Glomerular endothelial cell (primary cell): ENCODE measurements around the gene EGLN3. TPM values are rescaled to one million over a fixed set of nuclear protein-coding genes. Genes with fewer than 3 reads are reported as not detected.
"Not testable (repeated sequence)": the region's sequence is repeated elsewhere in the genome, so short reads cannot be mapped to it uniquely, and the experiment has no call there.

ENCODE experiments used
- DNase-seq: peaks from one replicate; pipeline ENCODE4 v3.0.0-alpha.2; 2011; ENCODE audit warnings: low read depth, low spot score; ENCODE audit errors: extremely low read depth
- total RNA-seq: library from RNA; depleted of rRNA; stranded (reverse); fragments of >200 nt; gene quantifications from 2 replicates; pipeline ENCODE4 v1.2.3, GENCODE V29; 2015

The EGLN3 gene
- total RNA-seq, 1 donor from 2014 or later, result 1.3 TPM

GRCh38 chr14:33963892-33964291 is 13.0 kb upstream of the EGLN3 start:
- DNase-seq, result no peak

DNA sequence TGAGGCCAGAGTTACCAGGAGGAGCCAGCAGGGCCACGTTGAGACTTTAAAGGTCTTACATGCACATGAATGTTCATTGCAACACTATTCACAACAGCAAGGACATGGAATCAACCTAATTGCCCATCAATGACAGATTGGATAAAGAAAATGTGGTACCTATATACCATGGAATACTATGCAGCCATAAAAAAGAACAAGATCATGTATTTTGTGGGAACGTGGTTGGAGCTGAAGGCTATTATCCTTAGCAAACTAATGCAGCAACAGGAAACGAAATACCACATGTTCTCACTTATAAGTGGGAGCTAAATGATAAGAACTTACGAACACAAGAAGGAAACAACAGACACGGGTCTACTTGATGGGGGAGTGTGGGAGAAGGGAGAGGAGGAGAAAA is 11.6 kb upstream of the EGLN3 start:
- DNase-seq, result not testable (repeated sequence)

GRCh38 chr14:33962016-33962415 is 11.1 kb upstream of the EGLN3 start:
- no peak for DNase-seq

DNA sequence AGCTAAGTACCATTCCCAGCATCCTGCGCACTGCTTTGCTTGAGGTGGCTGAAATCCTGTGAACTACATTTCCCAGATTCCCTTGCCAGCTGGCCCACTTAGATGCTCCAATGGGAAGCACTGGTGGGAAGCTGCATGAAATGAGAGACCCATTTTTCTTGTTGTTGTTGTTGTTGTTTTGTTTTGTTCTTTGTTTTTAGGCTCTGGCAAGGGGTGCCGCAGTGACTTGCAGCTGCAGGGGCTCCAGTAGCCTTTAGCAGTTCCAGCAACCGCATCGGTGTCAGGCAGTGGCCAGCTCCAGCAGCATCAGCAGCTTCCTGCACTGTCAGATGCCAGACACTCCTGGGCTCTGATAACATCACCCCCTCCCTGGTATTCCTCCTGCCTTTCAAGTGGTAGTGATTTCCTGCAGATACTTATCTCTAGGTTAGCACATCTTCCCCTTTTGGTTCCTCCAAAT is 8.8 kb upstream of the EGLN3 start:
- no peak for DNase-seq

GRCh38 chr14:33958605-33959226 is 7.8 kb upstream of the EGLN3 start:
- DNase-seq, result no peak

- no peak for DNase-seq
Observed at GRCh38 chr14:33957993-33958392, 7.1 kb upstream of the EGLN3 start.

DNA sequence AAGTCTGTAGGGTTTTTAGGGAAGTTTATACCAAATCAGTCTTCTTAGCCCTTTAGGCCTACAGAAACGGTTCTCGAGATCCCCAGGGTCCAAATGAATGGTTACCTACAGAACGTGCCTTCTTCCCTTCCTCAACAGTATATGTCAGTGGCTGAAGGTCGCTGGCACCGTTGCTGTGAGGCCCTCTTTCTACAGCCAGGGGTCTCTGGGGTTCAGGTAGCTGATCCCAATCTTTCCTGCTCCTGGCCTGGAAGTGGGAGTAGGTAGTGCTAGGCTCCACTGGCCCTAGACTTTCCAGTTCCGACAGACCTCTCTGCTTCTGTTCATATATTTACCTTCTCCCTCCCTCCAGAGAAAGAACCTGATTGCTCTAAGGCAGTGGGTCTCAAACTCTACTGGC is 6.4 kb upstream of the EGLN3 start:
- no peak for DNase-seq

DNA sequence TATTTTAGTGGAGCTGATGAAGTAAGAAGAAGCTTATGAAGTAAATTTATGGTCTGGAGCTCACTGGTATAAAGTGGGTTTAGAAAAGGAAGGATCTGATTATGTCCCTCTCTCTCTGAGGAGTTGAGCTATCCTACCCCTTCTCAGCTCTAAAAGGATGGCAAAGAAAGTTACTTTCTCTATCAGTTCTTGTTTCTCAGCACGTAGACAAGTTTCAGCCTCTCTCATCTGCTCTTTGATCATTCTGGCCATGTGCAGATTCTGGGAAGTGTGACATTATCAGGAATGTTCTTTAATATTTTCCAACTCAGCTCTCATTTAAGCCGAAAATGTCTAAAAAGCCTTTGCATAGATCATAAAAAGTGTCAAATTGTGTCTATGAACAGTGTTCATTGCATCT is 5.8 kb upstream of the EGLN3 start:
- DNase-seq, result no peak

DNA sequence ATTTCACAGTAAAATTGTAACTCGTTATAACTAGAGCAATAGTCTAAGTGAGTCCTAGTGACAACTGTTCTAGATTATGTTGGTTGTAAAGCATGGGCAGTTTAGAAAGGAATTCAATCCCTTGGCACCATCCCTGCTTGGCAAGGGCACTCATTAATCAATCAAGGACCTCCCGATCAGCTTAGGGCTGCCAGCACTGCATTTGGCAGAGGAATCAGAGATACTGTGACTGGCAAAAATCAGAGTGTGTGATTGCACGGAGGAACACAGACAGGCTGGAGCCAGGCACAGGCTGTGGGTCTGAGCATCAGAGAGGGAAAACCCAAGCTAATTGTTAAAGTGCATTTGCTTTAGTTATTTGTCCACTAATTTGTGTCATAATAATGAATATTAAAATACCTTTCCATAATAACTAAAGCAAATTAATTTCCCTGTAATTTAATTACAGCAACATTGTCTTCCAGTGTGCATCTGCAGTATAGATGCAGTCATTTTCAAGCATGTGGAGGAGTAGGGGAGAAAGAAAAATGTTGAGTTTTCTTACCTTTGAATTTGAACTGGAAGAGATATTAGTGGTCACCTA is 3.2 kb upstream of the EGLN3 start:
- no peak for DNase-seq

DNA sequence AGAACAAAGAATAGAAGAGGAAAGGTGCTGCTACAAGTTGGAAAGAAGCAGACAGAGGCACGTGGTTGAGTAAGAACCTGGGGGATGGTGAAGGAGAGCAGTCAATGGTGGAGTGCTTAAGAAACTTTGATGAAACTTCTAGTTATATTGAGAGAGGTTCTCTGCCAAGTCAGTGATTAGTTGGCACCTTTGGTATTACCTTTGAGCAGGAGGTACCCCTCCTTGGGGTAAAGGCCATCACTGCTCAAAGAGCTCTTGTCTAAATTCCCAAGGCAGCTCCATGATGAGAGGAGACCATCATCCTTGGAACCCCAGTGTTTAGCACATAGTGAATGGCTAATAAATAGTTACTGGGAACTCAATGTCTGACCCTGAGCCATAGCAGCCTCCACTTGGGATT is 1.7 kb upstream of the EGLN3 start:
- no peak for DNase-seq

GRCh38 chr14:33951183-33951840 is 438 bp upstream of the EGLN3 start:
- DNase-seq, result no peak

GRCh38 chr14:33949411-33949893 is 1.4 kb downstream of the EGLN3 start:
- no peak for DNase-seq

DNA sequence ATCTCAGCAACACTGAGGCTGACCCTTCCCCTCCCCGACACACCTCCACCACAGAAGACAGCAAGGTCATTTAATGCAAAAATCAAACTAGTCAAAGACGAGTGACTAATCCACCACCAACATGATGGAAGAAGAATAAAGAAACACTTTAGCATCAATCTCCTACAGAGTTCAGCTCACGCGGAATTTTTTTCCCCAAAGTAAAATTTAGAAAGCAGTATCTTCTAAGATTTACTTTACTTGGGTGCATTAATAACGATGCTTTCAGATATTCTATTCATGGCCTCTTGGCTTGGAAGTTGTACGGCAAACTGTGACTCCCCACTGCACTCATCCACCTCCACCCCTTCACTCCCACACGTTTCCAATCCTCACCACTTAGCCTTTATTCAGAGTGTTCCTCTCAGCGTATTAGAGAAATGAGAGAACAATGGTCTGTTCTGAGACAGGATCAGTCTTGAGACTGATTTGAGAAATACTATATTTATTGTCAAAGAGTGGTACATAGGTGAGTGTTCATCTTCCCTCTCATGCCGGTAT is 1.9 kb downstream of the EGLN3 start:
- no peak for DNase-seq

DNA sequence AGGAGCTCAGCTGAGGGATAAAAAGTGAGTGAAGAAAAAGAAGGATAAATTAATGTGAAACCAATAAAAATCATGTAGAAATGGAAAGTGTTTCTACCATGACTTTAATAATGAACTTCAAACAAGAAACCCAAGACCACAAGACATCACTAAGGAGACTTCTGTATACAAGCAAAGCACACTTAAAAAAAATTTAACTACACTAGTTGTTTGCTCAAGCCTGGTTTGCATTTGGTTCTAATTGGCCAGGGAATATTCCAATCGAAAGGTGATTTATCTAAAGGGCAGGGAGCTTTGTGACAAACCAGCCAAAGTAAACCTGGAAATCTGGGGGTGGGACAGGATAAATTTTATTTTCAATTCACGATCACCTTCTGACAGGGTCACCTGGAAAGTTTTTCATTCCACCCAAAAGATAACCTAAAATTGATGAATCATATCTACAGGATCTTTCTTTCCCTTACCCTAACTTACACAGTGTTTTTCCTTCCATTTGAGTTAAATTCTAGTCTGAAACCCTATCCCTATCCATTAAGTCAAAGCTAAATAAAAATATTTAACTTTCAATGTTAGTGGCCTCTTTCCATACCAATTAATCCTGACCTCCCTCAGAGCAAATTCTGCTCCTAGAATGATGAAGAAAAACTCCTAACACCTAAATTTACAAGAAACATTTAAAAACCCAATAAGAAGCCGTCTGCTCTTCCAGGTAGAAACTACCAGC is 2.6 kb downstream of the EGLN3 start:
- DNase-seq, result no peak

GRCh38 chr14:33946679-33947476 is 4.0 kb downstream of the EGLN3 start:
- DNase-seq, result no peak

DNA sequence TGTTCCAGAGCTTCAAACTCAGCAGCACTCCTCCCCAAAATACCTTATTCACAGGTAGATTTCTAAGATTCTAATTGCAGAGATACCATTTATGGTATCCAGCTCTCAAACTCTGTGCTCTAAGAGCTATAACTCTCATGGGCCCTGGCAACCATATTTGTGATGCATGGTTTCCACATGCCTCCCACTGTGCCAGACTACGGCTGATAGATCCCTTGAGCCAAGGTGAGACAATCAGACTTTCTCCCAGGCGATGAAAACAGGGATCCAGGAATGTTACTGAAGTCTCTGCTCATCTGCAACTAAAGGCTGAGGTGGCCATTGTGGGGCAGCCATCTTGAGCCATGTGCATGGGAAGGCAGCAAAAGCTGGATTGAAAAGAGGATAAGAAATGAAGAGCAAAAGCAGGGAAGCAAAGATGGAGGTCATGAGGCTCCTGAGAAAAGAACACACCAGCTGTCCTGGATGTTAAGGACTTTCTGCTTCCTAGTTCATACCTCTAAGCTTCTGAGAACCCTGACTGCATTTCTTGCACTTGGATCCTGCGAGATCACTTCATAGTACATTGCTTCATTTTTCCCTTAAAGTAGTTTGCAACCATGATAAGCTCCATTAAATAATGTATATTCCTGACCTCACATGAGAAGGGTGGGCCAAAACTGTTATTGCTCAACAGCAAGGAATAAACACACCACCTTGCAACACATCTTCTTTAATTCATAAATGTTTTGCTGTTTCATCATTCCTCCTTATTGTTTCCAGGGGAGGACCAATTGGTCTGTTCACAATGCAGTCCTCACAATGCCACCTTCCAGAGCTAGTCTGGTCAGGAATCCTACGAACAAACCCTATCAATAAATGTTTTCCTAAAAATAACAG is 5.4 kb downstream of the EGLN3 start:
- no peak for DNase-seq

DNA sequence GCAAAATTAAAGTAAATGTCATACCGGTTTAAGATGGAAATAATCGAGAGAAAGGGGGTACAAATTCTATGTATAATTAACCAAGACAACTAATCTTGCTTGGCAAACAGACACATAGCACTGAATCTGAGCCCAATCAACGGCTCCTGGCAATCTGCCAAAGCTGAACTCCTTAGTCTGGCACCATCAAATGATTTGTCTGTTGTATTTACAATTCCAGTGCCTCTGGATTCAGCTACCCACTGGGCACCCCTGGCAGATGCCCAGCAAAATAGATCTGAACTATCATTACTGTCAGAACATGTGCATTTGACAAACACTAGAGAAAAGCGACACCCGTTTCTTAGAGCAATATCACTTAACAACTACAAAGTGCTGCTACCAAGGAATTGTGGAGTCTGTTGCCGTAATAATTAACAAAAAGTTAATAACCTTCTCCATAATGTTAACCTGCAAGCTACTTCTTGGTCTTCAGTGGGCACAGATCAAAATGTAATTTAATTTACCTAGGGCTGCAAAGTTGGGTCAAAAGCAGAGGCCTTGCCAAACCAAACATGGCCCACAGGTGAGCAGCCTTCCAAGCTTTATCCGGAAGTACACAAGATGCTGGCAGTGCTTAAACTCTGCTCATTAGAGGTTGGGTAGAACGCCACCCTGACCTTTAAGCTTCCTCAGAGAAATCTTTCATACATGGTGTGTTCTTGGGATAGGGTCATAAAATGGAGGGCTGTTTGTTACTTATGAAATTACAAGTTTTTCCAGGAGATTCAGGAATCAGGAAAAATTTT is 7.6 kb downstream of the EGLN3 start:
- no peak for DNase-seq

DNA sequence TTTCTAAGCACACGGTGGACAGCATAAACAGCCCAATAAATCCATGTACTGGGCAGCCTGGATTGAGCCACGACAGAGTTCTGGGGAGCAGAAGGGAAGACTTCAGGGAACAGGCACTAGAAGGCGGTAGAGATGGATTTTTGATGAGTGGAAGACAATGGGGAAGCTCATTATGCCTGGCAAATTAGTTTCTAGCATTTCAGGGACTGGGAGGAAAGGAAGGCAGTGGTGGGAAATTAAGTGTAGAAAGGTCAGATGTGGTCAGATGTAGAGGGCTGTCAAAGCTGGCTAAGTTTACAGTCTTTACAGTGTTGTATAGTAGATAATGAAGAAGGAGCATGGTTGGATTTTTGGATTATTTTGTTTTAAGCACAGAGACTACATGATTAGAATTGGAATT is 9.2 kb downstream of the EGLN3 start:
- no peak for DNase-seq

GRCh38 chr14:33940561-33941011 is 10.3 kb downstream of the EGLN3 start:
- DNase-seq, result no peak
